GM12878 (cell line): ENCODE results near the gene MTMR1. TPM values are rescaled to one million over a fixed set of nuclear protein-coding genes. Genes with fewer than 3 reads are reported as not detected.

Experiments used
- ATAC-seq: fragments of 200-7000 bp; cut with Tn5 transposase; 3 replicates; pipeline ENCODE4 v1.9.1; 2020; ENCODE audit warnings: mild to moderate bottlenecking, moderate library complexity
- BruUV-seq: library from RNA; stranded (reverse); fragments of 400-500 nt; replicated peaks from 2 replicates; lab custom pipeline; 2021; lab: Mats Ljungman, UMichigan
- CTCF ChIA-PET: fragments of 300-600 bp; sonication (Branson Sonifier 250); formaldehyde crosslinking; extraction: SDS; loops from one replicate; lab custom pipeline; 2021; ENCODE audit warnings: inconsistent platforms; lab: Yijun Ruan, JAX
- POLR2A ChIA-PET: fragments of 350-600 bp; formaldehyde crosslinking; extraction: SDS; loops from one replicate; lab custom pipeline; 2021; ENCODE audit warnings: inconsistent platforms; lab: Charles Lee
- RAD21 ChIA-PET: fragments of 300-600 bp; sonication (Branson Sonifier 250); formaldehyde crosslinking; loops from one replicate; lab custom pipeline; 2023; ENCODE audit warnings: antibody characterized with exemption; ENCODE audit not compliant: unreplicated experiment; lab: Charles Lee
- SMC1A ChIA-PET: fragments of 300-600 bp; sonication (Branson Sonifier 250); formaldehyde crosslinking; loops from one replicate; lab custom pipeline; 2023; ENCODE audit not compliant: unreplicated experiment, uncharacterized antibody; lab: Charles Lee
- DNase-seq: peaks from one replicate; pipeline ENCODE4 v3.0.0-alpha.2; 2011; ENCODE audit warnings: low read depth, low spot score
- FAIRE-seq: peaks from 3 replicates; lab custom pipeline; 2011; peaks lifted over from hg19 to GRCh38; lab: Jason Lieb, UNC
- H2AFZ ChIP-seq: 2 replicates; pipeline ENCODE4 v1.6.0; 2011; ENCODE audit warnings: low read depth, low read length, control low read depth; ENCODE audit not compliant: control insufficient read depth
- H3K27ac ChIP-seq: 2 replicates; pipeline ENCODE4 v1.5.1; 2011; ENCODE audit warnings: control low read depth; ENCODE audit not compliant: control insufficient read depth, insufficient read depth
- H3K27me3 ChIP-seq, 2 experiments: replicated peaks in 1 of 2; 2 replicates each; pipeline versions ENCODE4 v1.6.0 to v1.6.1; 2011; ENCODE audit warnings: low read length in 1 of 2; ENCODE audit not compliant: control insufficient read depth in 2 of 2, insufficient read depth in 2 of 2
- H3K36me3 ChIP-seq, 2 experiments: 2 replicates each; pipeline ENCODE4 v1.5.1; 2011; ENCODE audit warnings: low read length in 1 of 2; ENCODE audit not compliant: control insufficient read depth in 2 of 2, insufficient read depth in 2 of 2
- H3K4me1 ChIP-seq: 2 replicates; pipeline ENCODE4 v1.6.1; 2011; ENCODE audit warnings: mild to moderate bottlenecking, low read length, moderate library complexity, mixed read lengths; ENCODE audit not compliant: control insufficient read depth, insufficient read depth
- H3K4me2 ChIP-seq: 2 replicates; pipeline ENCODE4 v1.6.0; 2011; ENCODE audit warnings: control low read depth; ENCODE audit not compliant: control insufficient read depth, insufficient read depth
- H3K4me3 ChIP-seq: fragments of 200-600 bp; sonication (generic); 2 replicates; pipeline ENCODE4 v1.5.1; 2016
- H3K79me2 ChIP-seq: 2 replicates; pipeline ENCODE4 v1.6.0; 2011; ENCODE audit warnings: low read length; ENCODE audit not compliant: control insufficient read depth, insufficient read depth
- H3K9ac ChIP-seq: 2 replicates; pipeline ENCODE4 v1.8.0; 2011; ENCODE audit warnings: low read length, control low read depth, mixed read lengths; ENCODE audit not compliant: control insufficient read depth, insufficient read depth
- H3K9me3 ChIP-seq: replicated peaks from 3 replicates; pipeline ENCODE4 v1.5.1; 2011; ENCODE audit warnings: mild to moderate bottlenecking, low read length; ENCODE audit not compliant: control insufficient read depth, insufficient read depth
- H4K20me1 ChIP-seq: 2 replicates; pipeline ENCODE4 v1.6.0; 2011; ENCODE audit not compliant: control insufficient read depth, insufficient read depth
- CHD1 ChIP-seq: IDR thresholded peaks from 2 replicates; pipeline ENCODE4 v1.6.1; 2012; ENCODE audit warnings: low read depth, low read length, improper control_type of control experiment
- CHD4 ChIP-seq: fragments of 200-600 bp; sonication (generic); IDR thresholded peaks from 2 replicates; pipeline ENCODE4 v1.6.1; 2016; ENCODE audit warnings: mild to moderate bottlenecking
- MXI1 ChIP-seq: fragments of 150-350 bp; IDR thresholded peaks from 2 replicates; pipeline ENCODE4 v1.6.1; 2011; ENCODE audit warnings: low read depth, mild to moderate bottlenecking, inconsistent platforms, low read length, improper control_type of control experiment
- NFYB ChIP-seq: IDR thresholded peaks from 2 replicates; pipeline ENCODE4 v1.6.1; 2011; ENCODE audit warnings: low read depth, mild to moderate bottlenecking, low read length, improper control_type of control experiment, moderate library complexity; ENCODE audit not compliant: insufficient read depth
- NR2F1 ChIP-seq: fragments of 450-650 bp; conservative IDR thresholded peaks from 2 replicates; pipeline ENCODE4 v1.6.1; 2017; ENCODE audit warnings: mild to moderate bottlenecking
- RCOR1 ChIP-seq: conservative IDR thresholded peaks from 2 replicates; pipeline ENCODE4 v1.6.1; 2012; ENCODE audit warnings: low read depth, low read length, improper control_type of control experiment
- YBX1 ChIP-seq: fragments of 450-650 bp; IDR thresholded peaks from 2 replicates; pipeline ENCODE4 v1.6.1; 2016; ENCODE audit warnings: antibody characterized with exemption
- ZNF24 ChIP-seq: fragments of 450-650 bp; IDR thresholded peaks from 2 replicates; pipeline ENCODE4 v1.6.1; 2017; ENCODE audit warnings: antibody characterized with exemption, mild to moderate bottlenecking
- WGBS: methylation state at CpG from one replicate; pipeline ENCODE4 v1.1.6; 2016; ENCODE audit warnings: low lambda C conversion rate; ENCODE audit not compliant: insufficient replicate concordance, insufficient coverage; ENCODE audit errors: missing lambda C conversion rate; 5-methylcytosine and 5-hydroxymethylcytosine counted together
- in situ Hi-C: fragments of 300-500 bp; cut with MboI; formaldehyde crosslinking; loops from 9 replicates; pipeline ENCODE4 v1.14.3; 2018; ENCODE audit warnings: mixed read lengths
- intact Hi-C: fragments of 100-400 bp; cut with micrococcal nuclease; formaldehyde crosslinking; loops from one replicate; pipeline ENCODE4 v1.14.2; 2022; ENCODE audit not compliant: unreplicated experiment
- polyA plus RNA-seq, 11 experiments: library from polyadenylated mRNA; depleted of rRNA in 4 of 11; unstranded in 6 of 11; stranded (reverse) in 5 of 11; fragments of >200 nt; fragmentation: Nextera tagmentation in 4 of 11; fragmentation: Illumina TruSeq in 1 of 11; extraction: Ambion mirVana in 4 of 11; extraction: Trizol in 1 of 11; gene quantifications; 1 replicate in 1 of 11; 2 replicates in 10 of 11; pipeline versions ENCODE4 v1.2.1 to v1.2.3, GENCODE V29; 2011 to 2016; ENCODE audit warnings: inconsistent platforms in 2 of 11, missing spikeins in 2 of 11, low read depth in 1 of 11
- total RNA-seq, 4 experiments: library from RNA; depleted of rRNA in 3 of 4; stranded (reverse); fragments of >200 nt in 3 of 4; fragmentation: Illumina TruSeq in 1 of 4; extraction: Trizol in 1 of 4; gene quantifications; 2 replicates each; pipeline versions ENCODE4 v1.2.1 to v1.2.3, GENCODE V29; 2013 to 2021

Gene MTMR1
- total and polyA plus RNA-seq, 10 of the 15 experiments (the other 5 are each of a cell fraction or from before 2014, with no cell fraction given) = 1.2 to 32.2 (median 22.9) TPM

GRCh38 chrX:150702966-150703694 lies 9.9 kb downstream of the MTMR1 start:
- DNase-seq = no peak
- no peak for ATAC-seq
- in situ Hi-C loops = no loop called here
- no peaks in the 10 kb centered on the region for H3K27me3 ChIP-seq
- peaks cover 0 to 5% of the 10 kb centered on the region in 2 experiments; a peak in 1 of 4 replicates for H3K36me3 ChIP-seq
- no peaks in the 10 kb centered on the region; the same call in 1 of the 2 replicates for H3K79me2 ChIP-seq
- no TSS peak for BruUV-seq
- RAD21 ChIA-PET = interaction anchor here (0.7 kb wide), 1 partner anchor 15 kb away, joined by 3 read pairs; no protein-coding TSS in a partner anchor
- H3K27ac ChIP-seq = no peak overlapping the region
- TF ChIP-seq YBX1 (no peak), CHD4 (no peak), MXI1 (no peak), ZNF24 (no peak), CHD1 (no peak), NR2F1 (no peak), RCOR1 (no peak), NFYB (no peak)
- SMC1A ChIA-PET = interaction anchor here (1.1 to 4.6 kb wide), 3 partner anchors 8 to 12 kb away, joined by 5 to 26 read pairs (median 14); no protein-coding TSS in a partner anchor
- CTCF ChIA-PET = interaction anchor here (1.8 to 2.2 kb wide), 4 partner anchors 9 to 20 kb away, joined by 6 to 15 read pairs (median 10); no protein-coding TSS in a partner anchor
- 59% methylated on average over 1 of the region's 1 CpG for WGBS
- no peak overlapping the region for H3K9ac ChIP-seq
- no peaks in the 10 kb centered on the region for H3K9me3 ChIP-seq
- no peaks in the 10 kb centered on the region for H3K4me1 ChIP-seq
- H3K4me3 ChIP-seq = no peak overlapping the region
- POLR2A ChIA-PET = interaction anchor here (1.2 kb wide), 1 partner anchor 9 kb away, joined by 5 read pairs; no protein-coding TSS in a partner anchor
- H2AFZ ChIP-seq = no peak overlapping the region
- FAIRE-seq = no peak
- H4K20me1 ChIP-seq = no peaks in the 10 kb centered on the region
- H3K4me2 ChIP-seq = no peak overlapping the region
- intact Hi-C loops = no loop called here
